IMR-90 (cell line): ENCODE measurements around the gene OR8S1. TPM values are rescaled to one million over a fixed set of nuclear protein-coding genes. Genes with fewer than 3 reads are reported as not detected.

Experiments used
- ATAC-seq: fragments of 200-7000 bp; cut with Tn5 transposase; 2 replicates; pipeline ENCODE4 v1.9.1; 2020; ENCODE audit warnings: low read depth, mild to moderate bottlenecking, moderate library complexity
- BruUV-seq: library from RNA; stranded (reverse); fragments of 400-500 nt; replicated peaks from 2 replicates; lab custom pipeline; 2021; lab: Mats Ljungman, UMichigan
- CTCF ChIA-PET: fragments of 300-600 bp; formaldehyde crosslinking; extraction: SDS; loops from one replicate; lab custom pipeline; 2021; ENCODE audit warnings: antibody characterized with exemption; lab: Yijun Ruan, JAX
- POLR2A ChIA-PET: fragments of 300-600 bp; sonication (Branson Sonifier 250); formaldehyde crosslinking; loops from one replicate; lab custom pipeline; 2022; ENCODE audit warnings: antibody characterized with exemption; ENCODE audit not compliant: unreplicated experiment; lab: Charles Lee
- DNase-seq: peaks from one replicate; pipeline ENCODE4 v3.0.0; 2013
- H2AFZ ChIP-seq: replicated peaks from 2 replicates; pipeline ENCODE3; 2013; ENCODE audit warnings: low read length, mild to moderate bottlenecking; ENCODE audit not compliant: poor library complexity
- H2AK5ac ChIP-seq: 2 replicates; pipeline ENCODE4 v1.6.1; 2013; ENCODE audit warnings: low read depth, low read length, inconsistent platforms
- H2AK9ac ChIP-seq: replicated peaks from 2 replicates; pipeline ENCODE3; 2013; ENCODE audit warnings: mild to moderate bottlenecking, low read depth, low read length, moderate library complexity; ENCODE audit not compliant: poor library complexity
- H2BK120ac ChIP-seq: 2 replicates; pipeline ENCODE4 v1.6.1; 2013; ENCODE audit warnings: low read depth, low read length, inconsistent platforms
- H2BK15ac ChIP-seq: 3 replicates; pipeline ENCODE4 v1.6.1; 2013; ENCODE audit warnings: low read depth, low read length, inconsistent platforms
- H2BK20ac ChIP-seq: 2 replicates; pipeline ENCODE4 v1.6.1; 2013; ENCODE audit warnings: low read depth, mild to moderate bottlenecking, inconsistent platforms, low read length, moderate library complexity
- H2BK5ac ChIP-seq: 2 replicates; pipeline ENCODE4 v1.6.1; 2013; ENCODE audit warnings: mild to moderate bottlenecking, low read depth, low read length, inconsistent platforms; ENCODE audit not compliant: poor library complexity, severe bottlenecking
- H3K14ac ChIP-seq: replicated peaks from 2 replicates; pipeline ENCODE4 v1.6.1; 2013; ENCODE audit warnings: low read depth, low read length, inconsistent platforms
- H3K18ac ChIP-seq: 2 replicates; pipeline ENCODE4 v1.6.1; 2013; ENCODE audit warnings: low read depth, low read length, control low read depth
- H3K23ac ChIP-seq: 2 replicates; pipeline ENCODE4 v1.6.1; 2013; ENCODE audit warnings: low read depth, low read length, inconsistent platforms
- H3K27ac ChIP-seq: 2 replicates; pipeline ENCODE4 v1.5.1; 2013; ENCODE audit warnings: mild to moderate bottlenecking, control low read depth, low read length; ENCODE audit not compliant: insufficient read depth
- H3K27me3 ChIP-seq: 2 replicates; pipeline ENCODE4 v1.6.1; 2013; ENCODE audit warnings: low read length; ENCODE audit not compliant: control insufficient read depth, insufficient read depth
- H3K36me3 ChIP-seq: 2 replicates; pipeline ENCODE4 v1.6.1; 2013; ENCODE audit warnings: low read length, mixed read lengths; ENCODE audit not compliant: control insufficient read depth, insufficient read depth
- H3K4ac ChIP-seq: 2 replicates; pipeline ENCODE4 v1.6.1; 2013; ENCODE audit warnings: low read depth, low read length, inconsistent platforms
- H3K4me1 ChIP-seq: 2 replicates; pipeline ENCODE4 v1.6.1; 2013; ENCODE audit warnings: low read length, mixed read lengths; ENCODE audit not compliant: control insufficient read depth, insufficient read depth
- H3K4me2 ChIP-seq: 2 replicates; pipeline ENCODE4 v1.6.1; 2013; ENCODE audit warnings: low read depth, mild to moderate bottlenecking, control low read depth, low read length, moderate library complexity
- H3K4me3 ChIP-seq: 2 replicates; pipeline ENCODE4 v1.5.1; 2013; ENCODE audit warnings: low read depth, mild to moderate bottlenecking, control low read depth, low read length, moderate library complexity; ENCODE audit not compliant: insufficient read depth
- H3K56ac ChIP-seq: 2 replicates; pipeline ENCODE4 v1.6.1; 2013; ENCODE audit warnings: low read length, inconsistent platforms; ENCODE audit not compliant: insufficient read depth; ENCODE audit errors: extremely low read depth
- H3K79me1 ChIP-seq, 2 experiments: 2 replicates each; pipeline ENCODE4 v1.6.1; 2013; ENCODE audit warnings: low read length in 2 of 2, inconsistent platforms in 1 of 2, low read depth in 1 of 2
- H3K9ac ChIP-seq: 2 replicates; pipeline ENCODE4 v1.6.1; 2013; ENCODE audit warnings: low read depth, low read length, control low read depth
- H3K9me1 ChIP-seq: 2 replicates; pipeline ENCODE4 v1.6.1; 2013; ENCODE audit warnings: low read length, inconsistent platforms; ENCODE audit not compliant: insufficient read depth
- H3K9me3 ChIP-seq: 2 replicates; pipeline ENCODE4 v1.6.1; 2013; ENCODE audit warnings: low read length; ENCODE audit not compliant: control insufficient read depth, insufficient read depth
- H4K20me1 ChIP-seq: 2 replicates; pipeline ENCODE4 v1.6.1; 2013; ENCODE audit warnings: low read length, inconsistent platforms; ENCODE audit not compliant: insufficient read depth
- H4K5ac ChIP-seq: 2 replicates; pipeline ENCODE4 v1.6.1; 2013; ENCODE audit warnings: mild to moderate bottlenecking, low read depth, low read length, control low read depth
- H4K8ac ChIP-seq, 2 experiments: 2 replicates each; pipeline ENCODE4 v1.6.1; 2013; ENCODE audit warnings: low read depth in 2 of 2, low read length in 2 of 2, control low read depth in 1 of 2, inconsistent platforms in 1 of 2
- H4K91ac ChIP-seq: 2 replicates; pipeline ENCODE4 v1.6.1; 2013; ENCODE audit warnings: low read depth, low read length, inconsistent platforms; ENCODE audit not compliant: insufficient read depth
- BHLHE40 ChIP-seq: fragments of 150-350 bp; IDR thresholded peaks from 2 replicates; pipeline ENCODE4 v1.6.1; 2016; ENCODE audit warnings: mild to moderate bottlenecking, low read depth, low read length
- CEBPB ChIP-seq: IDR thresholded peaks from 2 replicates; pipeline ENCODE4 v1.6.1; 2012; ENCODE audit warnings: low read depth, low read length, improper control_type of control experiment
- CHD1 ChIP-seq: IDR thresholded peaks from 2 replicates; pipeline ENCODE4 v1.6.1; 2012; ENCODE audit warnings: low read depth, low read length, improper control_type of control experiment
- CTCF ChIP-seq: conservative IDR thresholded peaks from 2 replicates; pipeline ENCODE4 v1.5.1; 2012; ENCODE audit warnings: mild to moderate bottlenecking, low read depth, low read length, improper control_type of control experiment
- ELK1 ChIP-seq: fragments of 150-350 bp; IDR thresholded peaks from 2 replicates; pipeline ENCODE4 v1.6.1; 2016; ENCODE audit warnings: low read depth, mild to moderate bottlenecking, low read length, moderate library complexity, borderline replicate concordance
- FOS ChIP-seq: fragments of 150-350 bp; IDR thresholded peaks from 2 replicates; pipeline ENCODE4 v1.6.1; 2016; ENCODE audit warnings: low read depth, low read length
- MAFK ChIP-seq: IDR thresholded peaks from 2 replicates; pipeline ENCODE4 v1.6.1; 2012; ENCODE audit warnings: low read depth, low read length, improper control_type of control experiment
- MAZ ChIP-seq: IDR thresholded peaks from 2 replicates; pipeline ENCODE4 v1.6.1; 2012; ENCODE audit warnings: low read depth, mild to moderate bottlenecking, low read length, improper control_type of control experiment, moderate library complexity, borderline replicate concordance
- MXI1 ChIP-seq: IDR thresholded peaks from 2 replicates; pipeline ENCODE4 v1.6.1; 2012; ENCODE audit warnings: low read depth, mild to moderate bottlenecking, low read length, moderate library complexity, borderline replicate concordance
- NFE2L2 ChIP-seq: fragments of 150-350 bp; IDR thresholded peaks from 2 replicates; pipeline ENCODE4 v1.6.1; 2016; ENCODE audit warnings: low read depth, mild to moderate bottlenecking, low read length
- POLR2A ChIP-seq: IDR thresholded peaks from 2 replicates; pipeline ENCODE4 v1.6.1; 2012; ENCODE audit warnings: mild to moderate bottlenecking, low read depth, low read length
- RAD21 ChIP-seq: IDR thresholded peaks from 2 replicates; pipeline ENCODE4 v1.6.1; 2012; ENCODE audit warnings: low read length, improper control_type of control experiment
- RCOR1 ChIP-seq: IDR thresholded peaks from 2 replicates; pipeline ENCODE4 v1.6.1; 2012; ENCODE audit warnings: mild to moderate bottlenecking, low read length, improper control_type of control experiment; ENCODE audit not compliant: insufficient replicate concordance
- RFX5 ChIP-seq: IDR thresholded peaks from 2 replicates; pipeline ENCODE4 v1.8.0; 2012; ENCODE audit warnings: low read depth, mild to moderate bottlenecking, low read length, moderate library complexity
- SMC3 ChIP-seq: fragments of 150-350 bp; IDR thresholded peaks from 2 replicates; pipeline ENCODE4 v1.6.1; 2016; ENCODE audit warnings: low read depth, mild to moderate bottlenecking, antibody characterized with exemption, low read length, moderate library complexity
- WGBS, 2 experiments: methylation state at CpG; one replicate each; pipeline versions ENCODE4 v1.1.5 to v1.1.7; 2013; ENCODE audit warnings: missing lambda C conversion rate in 2 of 2; ENCODE audit not compliant: insufficient read length in 1 of 2; ENCODE audit errors: extremely low coverage in 2 of 2; 5-methylcytosine and 5-hydroxymethylcytosine counted together
- dilution Hi-C: fragments of 300-500 bp; cut with HindIII; formaldehyde crosslinking; loops from one replicate; pipeline ENCODE4 v1.14.3; 2018; ENCODE audit warnings: low sequenced_read_pairs; ENCODE audit not compliant: unreplicated experiment
- in situ Hi-C: fragments of 300-500 bp; cut with MboI; formaldehyde crosslinking; loops from 3 replicates; pipeline ENCODE4 v1.14.3; 2019; ENCODE audit warnings: low sequenced_read_pairs, inconsistent platforms, mixed read lengths
- intact Hi-C: fragments of 100-400 bp; cut with micrococcal nuclease; formaldehyde crosslinking; loops from 2 replicates; pipeline ENCODE4 v1.10.0; 2022
- polyA plus RNA-seq, 3 experiments: library from polyadenylated mRNA; depleted of rRNA; stranded (reverse); fragments of >200 nt; gene quantifications; 2 replicates each; pipeline ENCODE4 v1.2.3, GENCODE V29; 2012; ENCODE audit warnings: low replicate concordance in 1 of 3
- total RNA-seq: library from RNA; depleted of rRNA; stranded (reverse); fragments of >200 nt; gene quantifications from 2 replicates; pipeline ENCODE4 v1.2.3, GENCODE V29; 2012
- TF ChIP-seq, protein P1 (sequence below): fragments of 150-350 bp; IDR thresholded peaks from 2 replicates; pipeline ENCODE4 v1.6.1; 2017; ENCODE audit warnings: mild to moderate bottlenecking, antibody characterized with exemption, low read length, low read depth

The OR8S1 gene
- total and polyA plus RNA-seq, 2 of the 4 experiments (the other 2 are of a cell fraction): not detected

DNA sequence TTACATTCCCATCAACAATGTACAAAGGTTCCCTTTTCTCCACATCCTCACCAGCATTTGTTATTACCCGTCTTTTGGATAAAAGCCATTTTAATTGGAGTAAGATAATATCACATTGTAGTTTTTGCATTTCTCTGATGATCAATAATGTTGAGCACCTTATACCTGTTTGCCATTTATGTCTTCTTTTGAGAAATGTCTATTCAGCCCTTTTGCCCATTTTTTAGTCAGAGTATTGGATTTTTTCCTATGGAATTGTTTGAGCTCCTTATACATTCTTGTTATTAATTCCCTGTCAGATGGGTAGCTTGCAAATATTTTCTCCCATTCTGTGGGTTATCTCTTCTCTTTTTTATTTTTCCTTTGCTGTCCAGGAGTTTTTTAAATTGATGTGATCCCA is 10.7 kb upstream of the OR8S1 start:
- no peak overlapping the region for H3K56ac ChIP-seq
- H3K4ac ChIP-seq: no peak overlapping the region
- H2BK120ac ChIP-seq: no peak overlapping the region
- no peak overlapping the region for H2BK15ac ChIP-seq
- in situ Hi-C loops: no loop called here
- WGBS, 2 experiments: no CpG with 5 or more reads among the region's 1 CpG
- intact Hi-C loops: no loop called here
- H3K27ac ChIP-seq: no peak overlapping the region
- no peak overlapping the region for H3K9ac ChIP-seq
- no peak overlapping the region for H3K4me2 ChIP-seq
- no peaks in the 10 kb centered on the region for H3K9me1 ChIP-seq
- H3K14ac ChIP-seq: no peak overlapping the region
- no peaks in the 10 kb centered on the region for H3K9me3 ChIP-seq
- H4K8ac ChIP-seq: no peak overlapping the region
- no peak overlapping the region for H3K4me3 ChIP-seq
- H3K18ac ChIP-seq: no peak overlapping the region
- DNase-seq (no peak), ATAC-seq (no peak)
- TF ChIP-seq MXI1 (no peak), NFE2L2 (no peak), CHD1 (no peak), ELK1 (no peak), BHLHE40 (no peak), SMC3 (no peak), MAZ (no peak), MAFK (no peak), CTCF (no peak), RCOR1 (no peak), FOS (no peak), POLR2A (no peak), RAD21 (no peak), CEBPB (no peak), RFX5 (no peak)
- TF ChIP-seq, protein P1, sequence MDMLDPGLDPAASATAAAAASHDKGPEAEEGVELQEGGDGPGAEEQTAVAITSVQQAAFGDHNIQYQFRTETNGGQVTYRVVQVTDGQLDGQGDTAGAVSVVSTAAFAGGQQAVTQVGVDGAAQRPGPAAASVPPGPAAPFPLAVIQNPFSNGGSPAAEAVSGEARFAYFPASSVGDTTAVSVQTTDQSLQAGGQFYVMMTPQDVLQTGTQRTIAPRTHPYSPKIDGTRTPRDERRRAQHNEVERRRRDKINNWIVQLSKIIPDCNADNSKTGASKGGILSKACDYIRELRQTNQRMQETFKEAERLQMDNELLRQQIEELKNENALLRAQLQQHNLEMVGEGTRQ: no peak
- no peak overlapping the region for H2BK20ac ChIP-seq
- ChIA-PET POLR2A (no interaction called here), CTCF (no interaction called here)
- H4K20me1 ChIP-seq: no peaks in the 10 kb centered on the region
- H3K79me1 ChIP-seq: no peaks in the 10 kb centered on the region
- no peak overlapping the region for H4K91ac ChIP-seq
- BruUV-seq: no TSS peak
- no peak overlapping the region for H2AFZ ChIP-seq
- no peaks in the 10 kb centered on the region for H3K36me3 ChIP-seq
- dilution Hi-C loops: no loop called here
- no peak overlapping the region for H2AK5ac ChIP-seq
- no peak overlapping the region for H2BK5ac ChIP-seq
- no peaks in the 10 kb centered on the region for H3K27me3 ChIP-seq
- no peak overlapping the region for H3K23ac ChIP-seq
- no peaks in the 10 kb centered on the region for H3K4me1 ChIP-seq
- H2AK9ac ChIP-seq: no peak overlapping the region
- no peak overlapping the region for H4K5ac ChIP-seq
